Measurements from ENCODE around the gene MAP3K5.

DNA sequence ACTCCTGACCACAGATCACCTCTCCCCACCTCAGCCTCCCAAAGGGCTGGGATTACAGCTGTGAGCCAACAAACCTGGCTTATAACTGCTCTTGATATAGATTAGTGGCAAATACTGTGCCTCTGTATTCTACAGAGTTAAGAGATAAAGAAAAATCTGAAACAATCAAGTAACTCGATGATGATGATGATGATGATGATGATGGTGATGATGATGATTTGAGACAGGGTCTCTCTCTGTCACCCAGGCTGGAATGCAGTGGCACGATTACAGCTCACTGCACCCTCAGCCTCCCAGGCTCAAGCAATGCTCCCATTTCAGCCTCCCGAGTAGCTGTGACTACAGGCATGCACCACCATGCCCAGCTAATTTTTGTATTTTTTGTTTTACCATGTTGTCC lies 175.8 kb downstream of the MAP3K5 start:
- no peak for TF ChIP-seq EP300 (IDR thresholded peaks at IDR 0.05; ENCODE audit: low read depth)
- TF ChIP-seq, protein P1, sequence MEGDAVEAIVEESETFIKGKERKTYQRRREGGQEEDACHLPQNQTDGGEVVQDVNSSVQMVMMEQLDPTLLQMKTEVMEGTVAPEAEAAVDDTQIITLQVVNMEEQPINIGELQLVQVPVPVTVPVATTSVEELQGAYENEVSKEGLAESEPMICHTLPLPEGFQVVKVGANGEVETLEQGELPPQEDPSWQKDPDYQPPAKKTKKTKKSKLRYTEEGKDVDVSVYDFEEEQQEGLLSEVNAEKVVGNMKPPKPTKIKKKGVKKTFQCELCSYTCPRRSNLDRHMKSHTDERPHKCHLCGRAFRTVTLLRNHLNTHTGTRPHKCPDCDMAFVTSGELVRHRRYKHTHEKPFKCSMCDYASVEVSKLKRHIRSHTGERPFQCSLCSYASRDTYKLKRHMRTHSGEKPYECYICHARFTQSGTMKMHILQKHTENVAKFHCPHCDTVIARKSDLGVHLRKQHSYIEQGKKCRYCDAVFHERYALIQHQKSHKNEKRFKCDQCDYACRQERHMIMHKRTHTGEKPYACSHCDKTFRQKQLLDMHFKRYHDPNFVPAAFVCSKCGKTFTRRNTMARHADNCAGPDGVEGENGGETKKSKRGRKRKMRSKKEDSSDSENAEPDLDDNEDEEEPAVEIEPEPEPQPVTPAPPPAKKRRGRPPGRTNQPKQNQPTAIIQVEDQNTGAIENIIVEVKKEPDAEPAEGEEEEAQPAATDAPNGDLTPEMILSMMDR (IDR thresholded peaks at IDR 0.05), result no peak
- TF ChIP-seq POLR2A (IDR thresholded peaks at IDR 0.05), result no peak
